Stimulated activated effector memory CD8-positive, alpha-beta T cell treated with anti-CD3 and anti-CD28 coated beads, Interleukin-12 subunit alpha, Interleukin-12 subunit beta, amount 100 ng/mL, for 72 hours (primary cell): ENCODE results near the gene LAPTM5.
A peak's percentile ranks its signal among the peaks of the same experiment; 100 is the strongest.

Experiments used
- ATAC-seq: fragments of 150-1000 bp; cut with Tn5 transposase; 2 replicates; pipeline ENCODE4 v1.10.0; 2021
- DNase-seq, 2 donors: peaks; one replicate each; pipeline ENCODE4 v3.0.0; 2021 to 2022; ENCODE audit warnings: low spot score in 2 of 2
- H3K27ac Mint-ChIP-seq: one replicate; pipeline ENCODE4 v1.8.0; 2022; ENCODE audit warnings: mild to moderate bottlenecking, mixed read lengths
- H3K36me3 Mint-ChIP-seq: one replicate; pipeline ENCODE4 v1.8.0; 2022; ENCODE audit warnings: mild to moderate bottlenecking, mixed read lengths
- H3K4me1 Mint-ChIP-seq: one replicate; pipeline ENCODE4 v1.8.0; 2022; ENCODE audit warnings: mixed read lengths
- H3K4me3 Mint-ChIP-seq: one replicate; pipeline ENCODE4 v1.8.0; 2022; ENCODE audit warnings: mild to moderate bottlenecking, mixed read lengths
- H3K9me3 Mint-ChIP-seq: one replicate; pipeline ENCODE4 v1.8.0; 2022; ENCODE audit warnings: mixed read lengths

Gene LAPTM5, protein sequence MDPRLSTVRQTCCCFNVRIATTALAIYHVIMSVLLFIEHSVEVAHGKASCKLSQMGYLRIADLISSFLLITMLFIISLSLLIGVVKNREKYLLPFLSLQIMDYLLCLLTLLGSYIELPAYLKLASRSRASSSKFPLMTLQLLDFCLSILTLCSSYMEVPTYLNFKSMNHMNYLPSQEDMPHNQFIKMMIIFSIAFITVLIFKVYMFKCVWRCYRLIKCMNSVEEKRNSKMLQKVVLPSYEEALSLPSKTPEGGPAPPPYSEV

GRCh38 chr1:30757352-30758120 is at the start of gene LAPTM5:
Gene LAPTM5 (minus strand): TSS chr1:30757774. CDS start chr1:30757745, 29 bp downstream.
- peak; percentile 48 for ATAC-seq
- DNase-seq = peak in 1 of 2 donors; percentile 76
- H3K4me1 Mint-ChIP-seq = peaks cover 91% of the 10 kb centered on the region
- peaks cover 53% of the 10 kb centered on the region for H3K36me3 Mint-ChIP-seq
- H3K4me3 Mint-ChIP-seq = peak within 1 kb of the TSS; percentile 99
- H3K27ac Mint-ChIP-seq = peak within 1 kb of the TSS; percentile 99
- H3K9me3 Mint-ChIP-seq = no peaks in the 10 kb centered on the region

- DNase-seq (no peak), ATAC-seq (no peak)
- Mint-ChIP-seq H3K36me3 (no peaks in the 10 kb centered on the region), H3K4me3 (no peak overlapping the region), H3K27ac (no peak overlapping the region), H3K9me3 (no peaks in the 10 kb centered on the region), H3K4me1 (peaks cover 5% of the 10 kb centered on the region)
Measured at GRCh38 chr1:30806381-30807317, 49.1 kb upstream of the LAPTM5 start.

DNA sequence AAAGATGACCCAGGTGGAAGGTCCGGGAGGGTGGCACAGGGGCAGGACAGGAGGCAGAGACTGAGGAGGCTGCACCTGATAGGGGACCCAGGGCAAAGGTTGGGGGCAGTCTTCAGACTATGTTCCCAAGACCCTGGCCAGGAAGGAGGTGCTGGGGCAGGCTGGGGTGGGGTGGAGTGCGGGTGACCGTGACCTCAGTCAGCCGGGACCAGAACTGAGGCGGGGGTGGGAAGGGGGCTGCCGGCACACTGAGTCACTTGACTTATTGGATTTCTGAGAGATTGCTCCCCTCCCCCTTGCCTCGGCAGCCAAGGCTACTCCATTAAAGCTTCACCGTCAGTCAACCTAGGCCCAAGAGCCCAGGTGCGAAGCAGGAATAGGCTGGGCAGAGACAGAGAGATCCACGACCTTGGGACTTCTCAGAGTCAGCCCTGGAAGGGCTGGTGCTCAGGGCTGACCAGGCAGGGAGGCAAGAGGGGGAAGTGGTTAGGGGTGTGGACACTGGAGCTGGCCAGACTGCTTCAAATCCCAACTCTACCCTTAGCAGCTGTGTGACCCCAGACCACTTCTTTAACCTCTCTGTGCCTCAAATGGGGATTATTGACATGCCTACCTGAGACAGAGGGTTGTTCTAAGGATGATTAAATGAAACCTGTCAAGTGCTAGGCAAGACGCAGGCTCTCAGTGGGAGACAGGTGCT is 47.9 kb upstream of the LAPTM5 start:
- DNase-seq (no peak), ATAC-seq (no peak)
- H3K36me3 Mint-ChIP-seq = no peaks in the 10 kb centered on the region
- H3K27ac Mint-ChIP-seq = no peak overlapping the region
- peaks cover 6% of the 10 kb centered on the region for H3K4me1 Mint-ChIP-seq
- no peak overlapping the region for H3K4me3 Mint-ChIP-seq
- no peaks in the 10 kb centered on the region for H3K9me3 Mint-ChIP-seq

DNA sequence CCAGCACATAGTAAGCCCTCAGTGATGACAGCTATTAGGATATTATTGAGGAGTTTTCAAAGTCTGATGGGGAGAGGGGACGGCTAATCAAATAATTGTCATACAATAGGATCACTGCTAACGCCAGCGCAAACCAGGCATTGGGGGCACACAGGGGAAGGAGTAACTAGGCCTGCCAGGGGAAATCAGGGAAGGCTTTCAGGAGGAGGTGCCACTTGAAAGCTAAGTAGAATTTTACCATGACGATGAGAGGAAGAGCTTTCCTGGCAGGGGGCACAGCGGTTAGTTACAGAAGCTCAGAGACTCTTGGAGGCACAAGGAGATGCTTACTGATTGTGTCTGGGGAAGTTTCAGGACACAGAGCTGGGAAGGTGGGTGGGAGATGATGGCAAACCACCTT is 47.2 kb upstream of the LAPTM5 start:
- Mint-ChIP-seq H3K36me3 (no peaks in the 10 kb centered on the region), H3K27ac (no peak overlapping the region)
- no peak for ATAC-seq

DNA sequence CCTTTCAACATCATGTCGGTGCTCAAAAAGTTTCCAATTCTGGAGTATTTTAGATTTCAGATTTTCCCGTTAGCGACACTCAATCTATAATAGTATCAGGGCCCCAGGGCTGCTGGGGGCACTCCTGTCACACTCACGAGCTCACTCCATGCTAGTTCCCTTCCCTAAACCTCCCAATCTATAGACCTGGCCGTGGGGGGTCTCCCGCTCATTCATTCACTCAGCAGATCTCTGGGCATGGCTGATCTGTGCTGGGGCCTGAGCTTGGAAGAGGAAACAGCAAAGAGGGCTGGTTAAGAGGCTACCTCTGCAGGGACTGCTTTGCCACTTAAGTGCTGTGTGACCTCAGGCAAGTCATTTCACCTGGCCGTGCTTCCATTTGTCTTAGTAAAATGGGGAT is 46.8 kb upstream of the LAPTM5 start:
- no peak for ATAC-seq
- no peak overlapping the region for H3K27ac Mint-ChIP-seq

More for the DNA sequence above, 47.2 kb upstream of the LAPTM5 start:
- Mint-ChIP-seq H3K4me3 (no peak overlapping the region), H3K4me1 (peaks cover 6% of the 10 kb centered on the region), H3K9me3 (no peaks in the 10 kb centered on the region)
- no peak for DNase-seq

DNA sequence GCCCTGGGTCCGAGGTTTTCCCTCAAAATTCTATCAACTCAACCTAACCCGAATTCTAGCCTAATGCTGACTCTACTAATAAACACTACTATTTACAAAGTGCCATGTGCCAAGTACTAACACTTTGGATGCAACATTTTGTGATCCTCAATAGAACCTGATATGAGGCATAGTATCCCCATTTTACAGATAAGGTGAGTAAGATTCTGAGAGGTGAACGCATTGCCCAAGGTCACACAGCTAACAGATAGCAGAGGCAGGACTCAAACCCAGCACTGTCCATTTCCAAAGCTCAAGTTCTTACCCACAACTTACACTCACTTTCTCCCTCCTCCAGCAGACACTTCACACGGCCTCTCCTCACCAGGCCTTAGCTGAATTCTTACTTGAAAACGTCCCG is 46.0 kb upstream of the LAPTM5 start:
- no peaks in the 10 kb centered on the region for H3K36me3 Mint-ChIP-seq
- no peak overlapping the region for H3K4me3 Mint-ChIP-seq
- peaks cover 6% of the 10 kb centered on the region for H3K4me1 Mint-ChIP-seq
- no peaks in the 10 kb centered on the region for H3K9me3 Mint-ChIP-seq
- no peak for DNase-seq
- no peak for ATAC-seq
- H3K27ac Mint-ChIP-seq = no peak overlapping the region

More for the DNA sequence above, 46.8 kb upstream of the LAPTM5 start:
- H3K4me3 Mint-ChIP-seq = no peak overlapping the region
- H3K36me3 Mint-ChIP-seq = no peaks in the 10 kb centered on the region
- DNase-seq = no peak
- H3K9me3 Mint-ChIP-seq = no peaks in the 10 kb centered on the region
- H3K4me1 Mint-ChIP-seq = peaks cover 6% of the 10 kb centered on the region

GRCh38 chr1:30801771-30802198 is 44.2 kb upstream of the LAPTM5 start:
- Mint-ChIP-seq H3K4me3 (no peak overlapping the region), H3K9me3 (no peaks in the 10 kb centered on the region), H3K4me1 (peaks cover 6% of the 10 kb centered on the region), H3K36me3 (no peaks in the 10 kb centered on the region), H3K27ac (no peak overlapping the region)
- ATAC-seq (peak; percentile 63), DNase-seq (peak; percentile 86 to 93)

DNA sequence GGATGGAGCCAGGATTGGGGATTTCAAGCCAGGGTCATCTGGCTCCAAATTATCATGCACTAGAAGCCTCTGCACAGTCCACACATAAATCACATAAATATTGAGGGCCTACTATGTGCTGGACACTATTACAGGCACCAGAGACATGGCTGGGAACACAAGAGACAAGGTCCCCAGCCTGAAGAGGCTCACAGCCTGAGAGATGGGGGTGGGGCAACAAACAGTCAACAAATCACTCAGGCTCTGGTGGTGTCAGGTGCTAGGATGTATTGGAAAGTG is 41.6 kb upstream of the LAPTM5 start:
- Mint-ChIP-seq H3K9me3 (no peaks in the 10 kb centered on the region), H3K4me3 (no peak overlapping the region), H3K27ac (peak overlapping the region; percentile 10), H3K4me1 (peaks cover 6% of the 10 kb centered on the region), H3K36me3 (no peaks in the 10 kb centered on the region)
- ATAC-seq (no peak), DNase-seq (no peak)

GRCh38 chr1:30798389-30799232 is 41.0 kb upstream of the LAPTM5 start:
- peaks cover 6% of the 10 kb centered on the region for H3K4me1 Mint-ChIP-seq
- no peaks in the 10 kb centered on the region for H3K36me3 Mint-ChIP-seq
- ATAC-seq = no peak
- H3K27ac Mint-ChIP-seq = no peak overlapping the region
- no peaks in the 10 kb centered on the region for H3K9me3 Mint-ChIP-seq
- no peak for DNase-seq
- no peak overlapping the region for H3K4me3 Mint-ChIP-seq

DNA sequence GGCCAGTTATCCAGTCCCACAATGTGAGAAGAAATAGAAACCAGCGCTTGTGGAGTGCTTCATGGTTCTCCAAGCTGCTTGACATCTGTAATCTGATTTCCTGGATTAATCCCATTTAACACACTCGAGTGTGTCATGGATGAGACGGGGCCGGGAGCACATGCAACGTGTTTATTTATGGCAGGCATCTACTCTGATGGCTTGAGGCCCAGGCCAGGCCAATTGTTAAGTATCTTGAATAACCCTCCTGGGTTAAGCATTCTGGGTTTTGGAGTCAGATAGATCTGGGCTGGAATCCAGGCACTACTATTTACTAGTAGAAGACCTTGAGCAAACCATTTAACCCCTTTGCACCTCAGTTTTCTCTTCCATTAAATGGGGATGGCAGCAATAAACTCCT is 37.5 kb upstream of the LAPTM5 start:
- no peaks in the 10 kb centered on the region for H3K36me3 Mint-ChIP-seq
- no peak for ATAC-seq
- no peak for DNase-seq
- H3K27ac Mint-ChIP-seq = no peak overlapping the region
- no peak overlapping the region for H3K4me3 Mint-ChIP-seq
- H3K9me3 Mint-ChIP-seq = no peaks in the 10 kb centered on the region
- H3K4me1 Mint-ChIP-seq = peaks cover 9% of the 10 kb centered on the region

DNA sequence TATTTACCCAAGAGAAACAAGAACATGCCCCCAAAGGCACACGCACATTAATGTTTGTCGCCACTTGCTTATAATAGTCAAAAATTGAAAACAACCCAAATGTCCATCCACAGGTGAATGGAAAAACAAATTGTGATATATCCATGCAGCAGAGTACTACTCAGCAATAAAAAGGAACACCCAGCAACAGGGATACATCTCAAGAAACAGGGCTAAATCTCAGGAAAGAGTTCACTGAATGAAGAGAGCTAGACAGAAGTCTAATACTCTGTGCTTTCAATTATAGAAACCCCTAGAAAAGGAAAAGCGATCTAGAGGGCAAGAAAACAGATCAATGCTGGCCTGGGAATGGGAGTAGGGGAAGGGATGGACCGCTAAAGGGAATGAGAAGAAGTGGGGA is 36.7 kb upstream of the LAPTM5 start:
- H3K36me3 Mint-ChIP-seq = no peaks in the 10 kb centered on the region
- peaks cover 9% of the 10 kb centered on the region for H3K4me1 Mint-ChIP-seq
- no peaks in the 10 kb centered on the region for H3K9me3 Mint-ChIP-seq
- no peak overlapping the region for H3K4me3 Mint-ChIP-seq
- ATAC-seq = no peak
- H3K27ac Mint-ChIP-seq = no peak overlapping the region
- no peak for DNase-seq

DNA sequence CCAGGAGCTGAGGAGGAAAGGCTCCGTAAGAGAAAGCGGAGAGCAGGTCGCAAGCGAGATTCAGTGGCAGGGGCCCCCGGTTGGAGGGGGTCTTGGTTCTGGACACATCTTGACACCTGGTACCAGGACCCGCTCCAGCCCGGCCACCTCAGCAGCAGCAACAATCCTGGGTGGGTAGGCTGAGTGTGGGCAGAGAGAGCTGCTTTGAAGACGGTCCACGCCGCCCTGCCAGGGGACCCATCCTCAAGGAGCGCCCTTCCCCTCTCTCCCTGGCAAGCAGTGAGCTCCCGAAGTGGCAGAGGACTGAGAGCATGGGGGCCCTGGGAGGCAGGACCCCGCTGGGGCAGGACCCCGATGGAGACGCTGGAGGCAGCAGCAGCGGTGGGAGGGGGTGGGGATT is 35.6 kb upstream of the LAPTM5 start:
- Mint-ChIP-seq H3K27ac (peak overlapping the region; percentile 48), H3K9me3 (no peaks in the 10 kb centered on the region), H3K4me1 (peaks cover 9% of the 10 kb centered on the region), H3K4me3 (no peak overlapping the region), H3K36me3 (no peaks in the 10 kb centered on the region)
- ATAC-seq (no peak), DNase-seq (no peak)

- H3K4me3 Mint-ChIP-seq = no peak overlapping the region
- H3K4me1 Mint-ChIP-seq = peaks cover 9% of the 10 kb centered on the region
- H3K36me3 Mint-ChIP-seq = no peaks in the 10 kb centered on the region
- H3K27ac Mint-ChIP-seq = peak overlapping the region; percentile 62
- ATAC-seq (no peak), DNase-seq (no peak)
- H3K9me3 Mint-ChIP-seq = no peaks in the 10 kb centered on the region
Measured at GRCh38 chr1:30791868-30792267, 34.3 kb upstream of the LAPTM5 start.
